HEK293 (cell line): ENCODE measurements around the gene C19orf44.

ENCODE experiments used
- CTCF ChIA-PET: fragments of 350-600 bp; formaldehyde crosslinking; extraction: SDS; loops from one replicate; lab custom pipeline; 2021; ENCODE audit warnings: antibody characterized with exemption; lab: Yijun Ruan, JAX
- POLR2A ChIA-PET: fragments of 300-600 bp; formaldehyde crosslinking; extraction: SDS; loops from one replicate; lab custom pipeline; 2020; ENCODE audit warnings: antibody characterized with exemption, inconsistent platforms; lab: Yijun Ruan, JAX
- H3K27ac ChIP-seq: fragments of 200-500 bp; sonication (Bioruptor generic); 2 replicates; pipeline ENCODE4 v1.5.1; 2014; ENCODE audit warnings: low read depth, low read length, control low read depth, inconsistent platforms; ENCODE audit errors: extremely low read depth
- H3K36me3 ChIP-seq, 2 experiments: fragments of 200-500 bp in 1 of 2; sonication (Bioruptor generic) in 1 of 2; 1 replicate in 1 of 2; 2 replicates in 1 of 2; pipeline ENCODE4 v1.5.1; 2014 to 2017; ENCODE audit warnings: inconsistent platforms in 2 of 2, low read length in 2 of 2; ENCODE audit not compliant: control insufficient read depth in 2 of 2, insufficient read depth in 1 of 2
- H3K4me1 ChIP-seq: fragments of 200-500 bp; sonication (Bioruptor generic); 2 replicates; pipeline ENCODE4 v1.5.1; 2014; ENCODE audit warnings: mild to moderate bottlenecking, low read length, inconsistent platforms; ENCODE audit not compliant: control insufficient read depth, insufficient read depth
- H3K4me3 ChIP-seq: 2 replicates; pipeline ENCODE4 v1.5.1; 2011; ENCODE audit warnings: low read depth, mild to moderate bottlenecking, control low read depth, low read length, moderate library complexity
- H3K9me3 ChIP-seq: fragments of 200-500 bp; sonication (Bioruptor generic); 2 replicates; pipeline ENCODE4 v1.5.1; 2014; ENCODE audit warnings: low read depth, low read length, inconsistent platforms; ENCODE audit not compliant: control insufficient read depth, insufficient read depth
- HOXD13 ChIP-seq: sonication (generic); formaldehyde crosslinking; IDR thresholded peaks from 2 replicates; pipeline ENCODE4 v1.8.0; 2022; ENCODE audit warnings: missing genetic modification reagents, borderline replicate concordance
- KLF1 ChIP-seq: fragments of 450-650 bp; formaldehyde crosslinking; IDR thresholded peaks from 2 replicates; pipeline ENCODE4 v1.5.1; 2016; ENCODE audit warnings: missing biosample characterization, missing genetic modification characterization
- PBX3 ChIP-seq: sonication (generic); formaldehyde crosslinking; IDR thresholded peaks from 2 replicates; pipeline ENCODE4 v1.8.1; 2022; ENCODE audit warnings: mild to moderate bottlenecking, moderate library complexity, missing genetic modification reagents
- ZNF114 ChIP-seq: fragments of 450-650 bp; formaldehyde crosslinking; IDR thresholded peaks from 2 replicates; pipeline ENCODE4 v1.5.0; 2017; ENCODE audit warnings: missing biosample characterization, missing genetic modification characterization
- ZNF214 ChIP-seq: fragments of 450-650 bp; formaldehyde crosslinking; IDR thresholded peaks from 2 replicates; pipeline ENCODE4 v1.5.1; 2017; ENCODE audit warnings: missing biosample characterization, mild to moderate bottlenecking, missing genetic modification characterization, borderline replicate concordance
- ZNF280D ChIP-seq: fragments of 450-650 bp; formaldehyde crosslinking; IDR thresholded peaks from 2 replicates; pipeline ENCODE4 v1.5.1; 2016; ENCODE audit warnings: missing biosample characterization, missing genetic modification characterization
- ZNF341 ChIP-seq: fragments of 450-650 bp; formaldehyde crosslinking; IDR thresholded peaks from 2 replicates; pipeline ENCODE4; 2016; ENCODE audit warnings: low read depth, missing biosample characterization, missing genetic modification characterization
- ZNF394 ChIP-seq: fragments of 450-650 bp; formaldehyde crosslinking; IDR thresholded peaks from 2 replicates; pipeline ENCODE4 v1.5.1; 2016; ENCODE audit warnings: missing biosample characterization, missing genetic modification characterization, mild to moderate bottlenecking, moderate library complexity, borderline replicate concordance
- ZNF416 ChIP-seq: fragments of 450-650 bp; formaldehyde crosslinking; IDR thresholded peaks from 2 replicates; pipeline ENCODE4 v1.5.1; 2016; ENCODE audit warnings: missing biosample characterization, missing genetic modification characterization
- ZNF488 ChIP-seq: fragments of 450-650 bp; formaldehyde crosslinking; IDR thresholded peaks from 2 replicates; pipeline ENCODE4 v1.5.1; 2016; ENCODE audit warnings: missing biosample characterization, missing genetic modification characterization
- ZNF830 ChIP-seq: fragments of 450-650 bp; IDR thresholded peaks from 2 replicates; pipeline ENCODE4 v1.5.0; 2018; ENCODE audit warnings: missing biosample characterization, missing genetic modification characterization, low read depth, mild to moderate bottlenecking, moderate library complexity
- ZSCAN18 ChIP-seq: fragments of 450-650 bp; formaldehyde crosslinking; IDR thresholded peaks from 2 replicates; pipeline ENCODE4 v1.5.1; 2016; ENCODE audit warnings: missing biosample characterization, missing genetic modification characterization
- ZXDB ChIP-seq: fragments of 450-650 bp; formaldehyde crosslinking; IDR thresholded peaks from 2 replicates; pipeline ENCODE4 v1.5.1; 2016; ENCODE audit warnings: missing biosample characterization, missing genetic modification characterization
- TF ChIP-seq, protein P1 (sequence below): fragments of 450-650 bp; formaldehyde crosslinking; IDR thresholded peaks from 2 replicates; pipeline ENCODE4 v1.5.1; 2016; ENCODE audit warnings: missing biosample characterization, missing genetic modification characterization

Gene C19orf44

DNA sequence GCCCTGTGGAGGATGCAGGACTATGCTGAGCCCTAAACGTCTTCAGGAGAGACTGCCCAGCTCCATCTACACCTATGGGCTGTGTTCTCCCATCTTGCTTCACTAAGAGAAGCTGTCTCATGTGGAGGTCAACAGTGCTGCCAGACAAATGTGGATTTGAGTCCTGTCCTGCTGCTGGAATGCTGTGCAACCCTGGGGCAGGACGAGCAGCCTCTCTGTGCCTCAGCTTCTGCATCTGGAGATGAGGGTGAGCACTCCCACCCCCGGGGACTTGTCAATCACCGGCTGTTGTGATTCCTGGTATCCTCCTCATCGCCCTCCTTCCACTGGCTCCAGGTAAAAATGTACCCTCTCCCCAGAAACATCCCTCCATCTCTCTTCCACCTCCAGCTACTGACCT lies 40.7 kb upstream of the C19orf44 start (continued):
- TF ChIP-seq ZNF488 (tag by site-specific recombination) (no peak), ZSCAN18 (tag by site-specific recombination) (no peak), ZNF830 (tag by site-specific recombination) (no peak)
- TF ChIP-seq, all 188 proteins: peak for 0

GRCh38 chr19:16456652-16457194 lies 39.5 kb upstream of the C19orf44 start:
- peaks cover 7% of the 10 kb centered on the region for H3K4me1 ChIP-seq
- H3K36me3 ChIP-seq = peaks cover 0 to 3% of the 10 kb centered on the region in 2 experiments; a peak in 2 of 3 replicates
- ChIA-PET CTCF (interaction anchor here (3.6 kb wide), 1 partner anchor 14 kb away, joined by 20 read pairs; no protein-coding TSS in a partner anchor), POLR2A (no interaction called here)
- H3K27ac ChIP-seq = no peak overlapping the region
- H3K9me3 ChIP-seq = no peaks in the 10 kb centered on the region
- no peak overlapping the region for H3K4me3 ChIP-seq
- TF ChIP-seq ZNF114 (tag by site-specific recombination) (no peak), ZNF214 (tag by site-specific recombination) (no peak), ZXDB (no peak), PBX3 (CRISPR knock-in tag) (no peak), KLF1 (tag by site-specific recombination) (0 out of 2 replicates have a peak, but pooled peaks have one; percentile 3)
- TF ChIP-seq, protein P1, sequence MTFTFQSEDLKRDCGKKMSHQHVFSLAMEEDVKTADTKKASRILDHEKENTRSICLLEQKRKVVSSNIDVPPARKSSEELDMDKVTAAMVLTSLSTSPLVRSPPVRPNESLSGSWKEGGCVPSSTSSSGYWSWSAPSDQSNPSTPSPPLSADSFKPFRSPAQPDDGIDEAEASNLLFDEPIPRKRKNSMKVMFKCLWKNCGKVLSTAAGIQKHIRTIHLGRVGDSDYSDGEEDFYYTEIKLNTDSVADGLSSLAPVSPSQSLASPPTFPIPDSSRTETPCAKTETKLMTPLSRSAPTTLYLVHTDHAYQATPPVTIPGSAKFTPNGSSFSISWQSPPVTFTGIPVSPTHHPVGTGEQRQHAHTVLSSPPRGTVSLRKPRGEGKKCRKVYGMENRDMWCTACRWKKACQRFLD (tag by site-specific recombination) = no peak

DNA sequence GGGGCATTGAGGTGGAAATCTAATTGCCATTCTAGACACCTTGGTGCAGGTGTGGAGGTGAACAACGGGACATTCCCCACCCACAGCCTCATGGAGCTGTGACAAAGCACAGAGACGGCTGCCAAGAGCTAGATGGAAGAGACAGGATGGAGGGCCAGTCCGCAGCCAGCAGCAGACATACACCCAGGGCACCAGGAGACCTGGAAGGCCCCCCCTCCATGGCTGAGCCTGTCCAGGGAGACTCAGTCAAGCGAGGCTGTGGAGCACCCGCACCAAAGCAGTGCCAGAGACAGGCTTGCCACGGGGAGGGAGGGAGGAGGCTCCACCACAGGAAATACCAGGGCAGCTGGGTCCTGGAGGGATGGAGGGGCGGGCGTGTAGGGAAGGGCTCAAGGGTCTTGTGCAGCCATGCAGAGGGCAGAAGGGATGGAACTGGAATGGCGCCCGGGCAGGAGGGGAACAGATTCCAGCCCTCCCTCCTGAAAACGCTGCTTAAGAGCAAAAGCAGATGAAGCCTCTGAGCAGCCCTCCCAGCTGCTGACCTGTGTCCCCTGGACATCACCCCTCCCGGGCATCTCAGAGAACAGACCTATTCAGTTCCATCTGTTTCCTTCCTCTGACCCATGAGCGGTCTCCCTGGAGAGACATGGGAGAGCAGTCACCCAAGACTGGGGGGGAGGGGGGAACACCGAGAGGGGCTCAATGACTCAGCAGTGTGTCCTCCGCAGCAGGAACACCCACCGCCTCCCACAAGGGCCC lies 38.8 kb upstream of the C19orf44 start:
- CTCF ChIA-PET = no interaction called here
- POLR2A ChIA-PET = interaction anchor here (1.3 kb wide), 1 partner anchor 11 kb away, joined by 4 read pairs; no protein-coding TSS in a partner anchor
- no peaks in the 10 kb centered on the region for H3K9me3 ChIP-seq
- TF ChIP-seq ZNF280D (tag by site-specific recombination) (no peak), ZNF341 (tag by site-specific recombination) (peak; percentile 71), ZNF416 (no peak), HOXD13 (CRISPR knock-in tag) (no peak), ZNF394 (0 out of 2 replicates have a peak, but pooled peaks have one; percentile 21)
- H3K36me3 ChIP-seq = peaks cover 0 to 3% of the 10 kb centered on the region in 2 experiments; a peak in 2 of 3 replicates
- peaks cover 7% of the 10 kb centered on the region for H3K4me1 ChIP-seq
- H3K4me3 ChIP-seq = no peak overlapping the region
- no peak overlapping the region for H3K27ac ChIP-seq
